ENCODE results near the gene FAF1.

DNA sequence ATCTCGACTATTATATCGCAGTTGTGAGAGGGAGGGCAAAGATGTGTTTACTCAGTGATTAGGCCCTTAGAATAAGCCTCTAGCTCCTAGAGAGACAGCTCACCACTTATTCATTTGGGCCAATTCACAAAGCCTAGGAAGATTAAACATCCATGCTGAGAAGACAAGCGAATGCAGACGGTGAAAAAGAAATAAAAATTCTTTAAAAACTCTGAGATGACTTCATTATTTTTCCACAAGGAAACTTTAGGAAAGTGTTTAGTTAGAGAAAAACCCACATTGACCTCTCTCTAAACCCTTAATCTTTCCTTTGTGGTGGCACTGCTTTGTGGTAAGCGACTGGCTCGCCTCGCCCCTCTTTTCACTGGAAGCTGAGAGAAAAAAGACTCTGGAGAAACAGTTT, 390.0 kb downstream of the FAF1 start:
- TF ChIP-seq CTCF (conservative IDR thresholded peaks at IDR 0.05; ENCODE audit: low read length) = no peak
- no peak for TF ChIP-seq EZH2phosphoT487 (IDR thresholded peaks at IDR 0.05; ENCODE audit: borderline replicate concordance, low read depth, low read length)

Measured in OCI-LY7 (cell line).